GM23248 (cell line): ENCODE data around the gene GLB1L2. TPM values are rescaled to one million over a fixed set of nuclear protein-coding genes. Genes with fewer than 3 reads are reported as not detected.

ENCODE experiments used
- DNase-seq: peaks from one replicate; pipeline ENCODE4 v3.0.0-alpha.2; 2015
- H2AFZ ChIP-seq: fragments of 200-600 bp; sonication (generic); 2 replicates; pipeline ENCODE4 v1.6.1; 2016; ENCODE audit warnings: antibody characterized with exemption
- H3F3A ChIP-seq: fragments of 200-600 bp; sonication (generic); 2 replicates; pipeline ENCODE4 v1.6.1; 2016; ENCODE audit warnings: mild to moderate bottlenecking, antibody characterized with exemption, mixed run types; ENCODE audit not compliant: insufficient read depth
- H3K27ac ChIP-seq: fragments of 200-600 bp; sonication (generic); 2 replicates; pipeline ENCODE4 v1.5.1; 2016; ENCODE audit warnings: mild to moderate bottlenecking
- H3K27me3 ChIP-seq: fragments of 200-600 bp; sonication (generic); replicated peaks from 2 replicates; pipeline ENCODE4 v1.6.1; 2016; ENCODE audit warnings: mild to moderate bottlenecking; ENCODE audit not compliant: insufficient read depth
- H3K36me3 ChIP-seq: fragments of 200-600 bp; sonication (generic); 2 replicates; pipeline ENCODE4 v1.6.1; 2016; ENCODE audit warnings: low read depth, mild to moderate bottlenecking
- H3K4me1 ChIP-seq: fragments of 200-600 bp; sonication (generic); 2 replicates; pipeline ENCODE4 v1.6.1; 2016; ENCODE audit warnings: mild to moderate bottlenecking; ENCODE audit not compliant: insufficient read depth
- H3K4me2 ChIP-seq: fragments of 200-600 bp; sonication (generic); one replicate; pipeline ENCODE4 v1.6.1; 2016; ENCODE audit warnings: mild to moderate bottlenecking; ENCODE audit not compliant: unreplicated experiment
- H3K4me3 ChIP-seq: fragments of 200-600 bp; sonication (generic); 2 replicates; pipeline ENCODE4 v1.5.1; 2016; ENCODE audit warnings: mild to moderate bottlenecking
- H3K79me2 ChIP-seq: fragments of 200-600 bp; sonication (generic); 2 replicates; pipeline ENCODE4 v1.6.1; 2016; ENCODE audit warnings: mild to moderate bottlenecking; ENCODE audit not compliant: insufficient read depth
- H3K9ac ChIP-seq: fragments of 200-600 bp; sonication (generic); 2 replicates; pipeline ENCODE4 v1.6.1; 2016; ENCODE audit warnings: mild to moderate bottlenecking
- H3K9me2 ChIP-seq: fragments of 200-600 bp; sonication (generic); 2 replicates; pipeline ENCODE4 v1.6.1; 2016; ENCODE audit warnings: mixed run types, mild to moderate bottlenecking, moderate library complexity; ENCODE audit not compliant: insufficient read depth
- H3K9me3 ChIP-seq: fragments of 200-600 bp; sonication (generic); one replicate; pipeline ENCODE4 v1.6.1; 2017; ENCODE audit warnings: low read depth
- H4K20me1 ChIP-seq: fragments of 200-600 bp; sonication (generic); 2 replicates; pipeline ENCODE4 v1.6.0; 2016; ENCODE audit not compliant: insufficient read depth
- EZH2 ChIP-seq: fragments of 200-600 bp; sonication (generic); IDR thresholded peaks from 2 replicates; pipeline ENCODE4 v1.6.1; 2018; ENCODE audit warnings: antibody characterized with exemption, mild to moderate bottlenecking; ENCODE audit not compliant: insufficient read depth, poor library complexity, severe bottlenecking
- EZH2phosphoT487 ChIP-seq: fragments of 200-600 bp; sonication (generic); IDR thresholded peaks from 2 replicates; pipeline ENCODE4 v1.6.1; 2018; ENCODE audit warnings: antibody characterized with exemption, moderate library complexity, mild to moderate bottlenecking, low read depth; ENCODE audit not compliant: insufficient read depth
- WGBS, 2 experiments: methylation state at CpG; one replicate each; pipeline ENCODE4 v1.1.6; 2015 to 2017; ENCODE audit warnings: low lambda C conversion rate in 2 of 2, low coverage in 1 of 2; ENCODE audit errors: missing lambda C conversion rate in 2 of 2; 5-methylcytosine and 5-hydroxymethylcytosine counted together
- in situ Hi-C: fragments of 300-500 bp; cut with MboI; formaldehyde crosslinking; loops from 2 replicates; pipeline ENCODE4 v1.15.0; 2020
- polyA plus RNA-seq: library from polyadenylated mRNA; unstranded; fragments of >200 nt; fragmentation: Nextera tagmentation; extraction: Ambion mirVana; gene quantifications from 2 replicates; pipeline ENCODE4 v1.2.1, GENCODE V29; 2016
- total RNA-seq: library from RNA; depleted of rRNA; stranded (reverse); fragments of >200 nt; shearing (Covaris generic); gene quantifications from 2 replicates; pipeline ENCODE4 v1.2.3, GENCODE V29; 2014

GLB1L2 gene
- total and polyA plus RNA-seq, 2 experiments from 2014 or later = 0.11 TPM; not detected in 1

DNA sequence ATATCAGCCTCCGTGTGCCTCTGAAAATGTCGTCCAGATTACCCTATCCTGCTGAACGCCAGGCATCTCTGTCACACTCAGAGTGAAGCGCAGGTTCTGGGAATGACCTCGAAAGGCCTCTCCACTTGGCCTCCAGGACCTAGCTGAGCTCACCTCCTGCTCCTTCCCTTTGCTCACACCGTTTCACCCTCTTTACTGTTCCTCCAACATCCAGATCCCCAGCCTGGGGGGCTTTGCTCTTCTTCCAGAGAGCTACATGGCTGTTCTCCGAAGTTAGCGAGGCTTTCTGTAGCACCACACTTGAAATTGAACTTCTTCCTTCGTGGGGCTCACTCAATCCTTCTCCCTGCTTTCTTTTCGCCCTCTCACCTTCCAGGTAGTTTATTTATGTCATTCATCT is 27.9 kb downstream of the GLB1L2 start:
- Histone ChIP-seq H3K27me3 (no peaks in the 10 kb centered on the region), H2AFZ (no peak overlapping the region), H3K4me3 (no peak overlapping the region), H3K27ac (no peak overlapping the region), H3F3A (no peaks in the 10 kb centered on the region), H3K9me2 (no peaks in the 10 kb centered on the region), H3K4me1 (no peaks in the 10 kb centered on the region), H3K79me2 (no peaks in the 10 kb centered on the region), H3K9ac (no peak overlapping the region), H3K36me3 (no peaks in the 10 kb centered on the region), H3K4me2 (no peak overlapping the region), H3K9me3 (no peaks in the 10 kb centered on the region), H4K20me1 (no peaks in the 10 kb centered on the region)
- 34 to 45% methylated on average over 10 of the region's 10 CpGs for WGBS, 2 experiments
- no peak for DNase-seq
- TF ChIP-seq EZH2 = no peak
- TF ChIP-seq EZH2phosphoT487 = no peak
- in situ Hi-C loops = no loop called here

DNA sequence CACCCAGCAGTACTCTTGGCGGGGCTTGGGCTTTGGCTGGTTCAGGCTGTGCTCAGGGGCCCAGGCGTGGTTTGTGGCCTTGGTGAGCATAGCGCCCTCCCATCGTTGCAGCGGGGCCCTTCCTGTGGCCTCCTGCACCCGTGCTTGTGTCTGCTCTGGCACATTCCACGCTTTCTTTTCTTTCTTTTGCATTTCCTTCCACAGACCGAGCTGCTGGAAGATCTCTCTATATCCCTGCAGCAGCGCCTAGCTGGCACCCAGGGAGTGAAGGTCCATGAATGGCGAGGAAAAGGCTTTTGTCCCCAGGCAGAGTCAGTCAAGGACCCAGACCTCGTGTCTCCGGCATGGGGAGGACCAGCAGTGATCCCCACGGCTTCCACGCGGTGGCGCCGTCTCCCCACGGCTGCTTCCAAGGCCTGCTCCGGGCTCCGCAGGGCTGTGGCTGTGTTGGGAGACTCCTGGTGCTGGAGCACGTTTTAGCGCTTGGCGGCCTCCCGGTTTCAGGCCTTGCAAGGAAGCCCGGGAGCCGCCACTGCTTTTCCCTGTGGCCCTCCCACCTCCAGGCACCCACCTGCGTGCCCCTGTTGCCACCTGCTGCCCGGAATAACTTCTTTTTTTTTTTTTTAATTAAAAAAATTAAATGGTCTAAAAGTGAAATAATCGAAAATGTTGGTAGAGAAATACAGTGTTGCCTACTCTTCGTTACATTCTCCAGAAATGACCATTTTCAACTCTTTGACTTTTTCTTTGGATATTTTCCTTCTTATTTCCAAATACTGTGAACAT is 28.5 kb downstream of the GLB1L2 start:
- Histone ChIP-seq H4K20me1 (no peaks in the 10 kb centered on the region), H3K27ac (no peak overlapping the region), H3K4me3 (no peak overlapping the region), H3K9me2 (no peaks in the 10 kb centered on the region), H3K9me3 (no peaks in the 10 kb centered on the region), H3F3A (no peaks in the 10 kb centered on the region), H3K4me1 (no peaks in the 10 kb centered on the region), H3K4me2 (no peak overlapping the region), H3K36me3 (no peaks in the 10 kb centered on the region), H2AFZ (no peak overlapping the region), H3K9ac (no peak overlapping the region), H3K27me3 (no peaks in the 10 kb centered on the region), H3K79me2 (no peaks in the 10 kb centered on the region)
- peak; percentile 76 for DNase-seq
- 15 to 21% methylated on average over 25 to 30 of the region's 30 CpGs for WGBS, 2 experiments
- no peak for TF ChIP-seq EZH2
- TF ChIP-seq EZH2phosphoT487 = no peak
- in situ Hi-C loops = no loop called here

DNA sequence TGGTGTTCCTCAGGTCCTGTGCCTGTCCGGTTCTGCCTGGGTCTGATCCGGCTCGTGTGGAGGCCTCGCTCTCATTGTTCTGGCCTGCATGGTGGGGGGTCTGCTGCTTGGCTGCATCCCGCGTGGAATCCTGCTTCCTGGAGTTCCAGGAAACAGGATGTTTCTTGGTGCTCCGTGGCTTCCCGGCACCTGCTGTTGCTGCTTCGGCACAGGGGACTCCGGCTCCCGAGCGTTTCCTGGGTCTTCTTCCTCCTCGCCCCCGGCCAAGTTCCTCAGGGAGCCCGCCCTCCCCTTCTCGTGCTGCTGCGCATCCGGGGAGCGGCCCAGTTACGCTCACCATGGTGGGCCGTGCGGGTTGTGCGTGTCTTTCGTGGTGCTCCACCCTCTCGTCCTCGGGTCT is 29.9 kb downstream of the GLB1L2 start:
- DNase-seq = no peak
- Histone ChIP-seq H3K27me3 (no peaks in the 10 kb centered on the region), H3K9me2 (no peaks in the 10 kb centered on the region), H3K79me2 (no peaks in the 10 kb centered on the region), H3K27ac (no peak overlapping the region), H4K20me1 (no peaks in the 10 kb centered on the region), H3K36me3 (no peaks in the 10 kb centered on the region), H3K9ac (no peak overlapping the region), H3K4me1 (no peaks in the 10 kb centered on the region), H3K9me3 (no peaks in the 10 kb centered on the region), H3F3A (no peaks in the 10 kb centered on the region), H3K4me3 (no peak overlapping the region), H3K4me2 (no peak overlapping the region), H2AFZ (no peak overlapping the region)
- 70 to 76% methylated on average over 17 to 26 of the region's 26 CpGs for WGBS, 2 experiments
- no peak for TF ChIP-seq EZH2
- in situ Hi-C loops = no loop called here

DNA sequence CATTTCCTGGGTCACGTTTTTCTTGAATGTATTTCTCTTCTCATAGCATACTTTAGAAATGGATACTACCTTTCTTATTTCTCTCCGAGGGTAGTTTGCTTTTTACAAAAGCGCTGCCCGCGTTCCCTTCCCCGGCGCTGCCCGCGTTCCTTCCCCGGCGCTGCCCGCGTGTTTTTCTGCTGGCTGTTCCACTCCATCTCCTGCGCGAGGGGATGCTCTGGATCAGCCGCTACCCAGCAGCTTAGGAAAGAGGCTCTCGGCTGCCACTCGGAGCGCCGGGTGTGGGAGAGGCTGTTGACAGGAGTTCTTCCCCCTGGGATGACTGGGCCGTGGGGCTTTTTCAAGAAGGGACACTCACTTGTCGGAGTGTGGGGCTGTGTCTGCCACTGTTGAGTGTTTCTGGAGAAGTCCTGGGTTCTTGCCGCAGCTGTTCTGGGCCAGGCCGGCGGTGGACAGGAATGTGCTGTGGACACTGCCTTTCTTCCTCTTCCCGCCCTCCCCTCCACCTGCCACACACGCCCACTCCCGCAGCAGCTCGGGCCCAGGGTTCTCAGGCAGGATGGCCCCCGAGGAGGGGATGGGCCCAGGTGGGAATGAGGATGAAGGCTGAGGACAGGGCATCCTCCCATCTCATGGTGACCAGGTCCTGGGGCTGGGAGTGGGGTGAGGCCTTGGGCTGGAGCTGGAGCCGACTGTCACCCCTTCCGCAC is 30.6 kb downstream of the GLB1L2 start:
- H3K4me2 ChIP-seq = no peak overlapping the region
- H3K9me2 ChIP-seq = no peaks in the 10 kb centered on the region
- H3K4me1 ChIP-seq = no peaks in the 10 kb centered on the region
- TF ChIP-seq EZH2phosphoT487 = no peak
- TF ChIP-seq EZH2 = no peak
- H3K9ac ChIP-seq = no peak overlapping the region
- H3K4me3 ChIP-seq = no peak overlapping the region
- no peak for DNase-seq
- no peaks in the 10 kb centered on the region for H4K20me1 ChIP-seq
- WGBS, 2 experiments = 74% methylated on average over 31 to 32 of the region's 32 CpGs
- H3K36me3 ChIP-seq = no peaks in the 10 kb centered on the region
- H2AFZ ChIP-seq = no peak overlapping the region
- in situ Hi-C loops = no loop called here
- H3K27me3 ChIP-seq = no peaks in the 10 kb centered on the region
- H3F3A ChIP-seq = no peaks in the 10 kb centered on the region
- no peaks in the 10 kb centered on the region for H3K79me2 ChIP-seq
- H3K9me3 ChIP-seq = no peaks in the 10 kb centered on the region
- H3K27ac ChIP-seq = no peak overlapping the region
